ENCODE results near the gene IRF5.
"Not testable (repeated sequence)": the region's sequence is repeated elsewhere in the genome, so short reads cannot be mapped to it uniquely, and the experiment has no call there.

IRF5 gene

GRCh38 chr7:128940494-128941322 lies 3.0 kb downstream of the IRF5 start:
- no peak for DNase-seq

GRCh38 chr7:128941323-128941890 lies 3.7 kb downstream of the IRF5 start:
- DNase-seq: no peak

- DNase-seq: no peak
Measured at GRCh38 chr7:128941946-128942526, 4.3 kb downstream of the IRF5 start.

GRCh38 chr7:128943251-128943650 lies 5.5 kb downstream of the IRF5 start:
- not testable (repeated sequence) for DNase-seq

- DNase-seq: no peak
Measured at GRCh38 chr7:128944487-128945236, 6.9 kb downstream of the IRF5 start.

- no peak for DNase-seq
Measured at GRCh38 chr7:128945668-128946366, 8.1 kb downstream of the IRF5 start.

- DNase-seq: no peak
Measured at GRCh38 chr7:128946936-128947830, 9.5 kb downstream of the IRF5 start.

GRCh38 chr7:128947854-128948253 lies 10.1 kb downstream of the IRF5 start:
- no peak for DNase-seq

- no peak for DNase-seq
Measured at GRCh38 chr7:128948312-128948973, 10.7 kb downstream of the IRF5 start.

- no peak for DNase-seq
Measured at GRCh38 chr7:128948976-128949760, 11.4 kb downstream of the IRF5 start.

GRCh38 chr7:128951296-128951695 lies 13.6 kb downstream of the IRF5 start:
- DNase-seq: no peak

- no peak for DNase-seq
Measured at GRCh38 chr7:128954150-128954549, 16.4 kb downstream of the IRF5 start.

- no peak for DNase-seq
Measured at GRCh38 chr7:128954830-128955802, 17.4 kb downstream of the IRF5 start.

GRCh38 chr7:128955981-128956380 lies 18.3 kb downstream of the IRF5 start:
- no peak for DNase-seq

GRCh38 chr7:128959296-128959695 lies 21.6 kb downstream of the IRF5 start:
- DNase-seq: no peak

- DNase-seq: no peak
Measured at GRCh38 chr7:128961030-128961659, 23.4 kb downstream of the IRF5 start.

- no peak for DNase-seq
Measured at GRCh38 chr7:128962899-128963298, 25.2 kb downstream of the IRF5 start.

GRCh38 chr7:128963327-128963757 lies 25.6 kb downstream of the IRF5 start:
- no peak for DNase-seq

- no peak for DNase-seq
Measured at GRCh38 chr7:128968624-128969023, 30.9 kb downstream of the IRF5 start.

All from activated gamma-delta T cell treated with Interleukin-2 at 50 U/mL for 16 hours (primary cell).